HL-60 (cell line): Measurements from ENCODE around the gene MTMR12.

Experiments
- DNase-seq, 2 experiments: peaks; one replicate each; pipeline ENCODE4 v3.0.0-alpha.2; 2010 to 2020; ENCODE audit warnings: low read depth in 1 of 2, low spot score in 1 of 2
- H3K27ac ChIP-seq: fragments of 250-450 bp; sonication (Bioruptor Pico); replicated peaks from 2 replicates; pipeline ENCODE4 v1.5.1; 2020; ENCODE audit warnings: mild to moderate bottlenecking, moderate library complexity
- H3K27me3 ChIP-seq: fragments of 250-450 bp; sonication (Bioruptor Pico); 2 replicates; pipeline ENCODE4 v1.5.1; 2021; ENCODE audit warnings: mild to moderate bottlenecking, moderate library complexity; ENCODE audit not compliant: insufficient read depth, poor library complexity, severe bottlenecking
- H3K4me3 ChIP-seq: replicated peaks from 2 replicates; pipeline ENCODE4 v1.5.1; 2011; ENCODE audit warnings: mild to moderate bottlenecking, control low read depth, low read length; ENCODE audit not compliant: insufficient read depth
- GABPA ChIP-seq: IDR thresholded peaks from 2 replicates; pipeline ENCODE4 v1.6.1; 2012; ENCODE audit warnings: low read depth
- POLR2AphosphoS5 ChIP-seq: IDR thresholded peaks from 2 replicates; pipeline ENCODE4 v1.6.1; 2012; ENCODE audit warnings: low read depth
- SPI1 ChIP-seq: IDR thresholded peaks from 2 replicates; pipeline ENCODE4 v1.6.1; 2012; ENCODE audit warnings: low read depth, mild to moderate bottlenecking, borderline replicate concordance
- TF ChIP-seq, protein P1 (sequence below): IDR thresholded peaks from one replicate; pipeline ENCODE4 v1.5.1; 2011; ENCODE audit warnings: low read length, control low read depth, inconsistent platforms; ENCODE audit not compliant: insufficient read depth
- TF ChIP-seq, protein P2 (sequence below): IDR thresholded peaks from 2 replicates; pipeline ENCODE4 v1.6.1; 2012; ENCODE audit warnings: low read depth; ENCODE audit not compliant: insufficient replicate concordance

The MTMR12 gene

DNA sequence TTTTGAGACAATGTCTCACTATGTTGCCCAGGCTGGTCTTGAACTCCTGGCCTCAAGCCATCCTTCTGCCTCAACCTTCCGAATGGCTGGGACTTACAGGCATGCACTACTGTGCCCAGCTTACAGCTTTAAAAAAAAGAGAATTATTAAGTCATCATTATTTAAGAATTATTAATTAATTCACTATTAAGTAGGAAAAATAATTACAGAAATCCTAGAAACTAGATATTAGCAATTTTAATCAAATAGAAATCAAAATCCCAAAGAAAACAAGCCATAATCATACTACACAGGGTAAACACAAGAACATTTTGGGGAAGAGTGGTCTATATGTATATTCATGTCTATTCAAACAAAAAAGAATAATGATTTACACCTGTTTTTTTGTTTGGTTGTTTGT lies 19.6 kb upstream of the MTMR12 start:
- H3K27ac ChIP-seq = no peak overlapping the region
- TF ChIP-seq SPI1 = no peak
- no peak for TF ChIP-seq GABPA
- TF ChIP-seq POLR2AphosphoS5 = no peak
- TF ChIP-seq, protein P1, sequence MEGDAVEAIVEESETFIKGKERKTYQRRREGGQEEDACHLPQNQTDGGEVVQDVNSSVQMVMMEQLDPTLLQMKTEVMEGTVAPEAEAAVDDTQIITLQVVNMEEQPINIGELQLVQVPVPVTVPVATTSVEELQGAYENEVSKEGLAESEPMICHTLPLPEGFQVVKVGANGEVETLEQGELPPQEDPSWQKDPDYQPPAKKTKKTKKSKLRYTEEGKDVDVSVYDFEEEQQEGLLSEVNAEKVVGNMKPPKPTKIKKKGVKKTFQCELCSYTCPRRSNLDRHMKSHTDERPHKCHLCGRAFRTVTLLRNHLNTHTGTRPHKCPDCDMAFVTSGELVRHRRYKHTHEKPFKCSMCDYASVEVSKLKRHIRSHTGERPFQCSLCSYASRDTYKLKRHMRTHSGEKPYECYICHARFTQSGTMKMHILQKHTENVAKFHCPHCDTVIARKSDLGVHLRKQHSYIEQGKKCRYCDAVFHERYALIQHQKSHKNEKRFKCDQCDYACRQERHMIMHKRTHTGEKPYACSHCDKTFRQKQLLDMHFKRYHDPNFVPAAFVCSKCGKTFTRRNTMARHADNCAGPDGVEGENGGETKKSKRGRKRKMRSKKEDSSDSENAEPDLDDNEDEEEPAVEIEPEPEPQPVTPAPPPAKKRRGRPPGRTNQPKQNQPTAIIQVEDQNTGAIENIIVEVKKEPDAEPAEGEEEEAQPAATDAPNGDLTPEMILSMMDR = no peak
- TF ChIP-seq, protein P2, sequence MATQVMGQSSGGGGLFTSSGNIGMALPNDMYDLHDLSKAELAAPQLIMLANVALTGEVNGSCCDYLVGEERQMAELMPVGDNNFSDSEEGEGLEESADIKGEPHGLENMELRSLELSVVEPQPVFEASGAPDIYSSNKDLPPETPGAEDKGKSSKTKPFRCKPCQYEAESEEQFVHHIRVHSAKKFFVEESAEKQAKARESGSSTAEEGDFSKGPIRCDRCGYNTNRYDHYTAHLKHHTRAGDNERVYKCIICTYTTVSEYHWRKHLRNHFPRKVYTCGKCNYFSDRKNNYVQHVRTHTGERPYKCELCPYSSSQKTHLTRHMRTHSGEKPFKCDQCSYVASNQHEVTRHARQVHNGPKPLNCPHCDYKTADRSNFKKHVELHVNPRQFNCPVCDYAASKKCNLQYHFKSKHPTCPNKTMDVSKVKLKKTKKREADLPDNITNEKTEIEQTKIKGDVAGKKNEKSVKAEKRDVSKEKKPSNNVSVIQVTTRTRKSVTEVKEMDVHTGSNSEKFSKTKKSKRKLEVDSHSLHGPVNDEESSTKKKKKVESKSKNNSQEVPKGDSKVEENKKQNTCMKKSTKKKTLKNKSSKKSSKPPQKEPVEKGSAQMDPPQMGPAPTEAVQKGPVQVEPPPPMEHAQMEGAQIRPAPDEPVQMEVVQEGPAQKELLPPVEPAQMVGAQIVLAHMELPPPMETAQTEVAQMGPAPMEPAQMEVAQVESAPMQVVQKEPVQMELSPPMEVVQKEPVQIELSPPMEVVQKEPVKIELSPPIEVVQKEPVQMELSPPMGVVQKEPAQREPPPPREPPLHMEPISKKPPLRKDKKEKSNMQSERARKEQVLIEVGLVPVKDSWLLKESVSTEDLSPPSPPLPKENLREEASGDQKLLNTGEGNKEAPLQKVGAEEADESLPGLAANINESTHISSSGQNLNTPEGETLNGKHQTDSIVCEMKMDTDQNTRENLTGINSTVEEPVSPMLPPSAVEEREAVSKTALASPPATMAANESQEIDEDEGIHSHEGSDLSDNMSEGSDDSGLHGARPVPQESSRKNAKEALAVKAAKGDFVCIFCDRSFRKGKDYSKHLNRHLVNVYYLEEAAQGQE = no peak

DNA sequence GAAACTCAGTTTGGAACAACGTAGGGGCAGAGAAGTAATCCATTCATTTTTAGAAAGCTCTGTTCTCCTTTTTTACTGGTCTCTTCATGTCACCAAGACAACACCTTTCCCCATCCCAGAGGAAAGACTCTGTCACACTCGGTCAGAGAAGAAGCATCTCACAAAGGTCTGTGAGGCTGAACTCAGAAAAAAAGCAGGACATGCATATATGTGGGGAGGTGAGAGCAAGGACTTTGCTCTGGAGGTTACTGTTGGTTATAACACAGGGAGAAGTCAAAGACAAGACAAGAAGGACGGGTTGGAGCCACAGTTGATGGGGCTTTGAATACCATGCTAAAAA lies 19.2 kb upstream of the MTMR12 start:
- no peaks in the 10 kb centered on the region for H3K27me3 ChIP-seq
- no peak for DNase-seq
- no peak overlapping the region for H3K27ac ChIP-seq
- no peak overlapping the region for H3K4me3 ChIP-seq
- TF ChIP-seq POLR2AphosphoS5 (no peak), SPI1 (no peak), GABPA (no peak)
- TF ChIP-seq, protein P1 = no peak
- TF ChIP-seq, protein P2 = no peak

More for the DNA sequence above, 19.6 kb upstream of the MTMR12 start:
- DNase-seq = no peak
- Histone ChIP-seq H3K27me3 (no peaks in the 10 kb centered on the region), H3K4me3 (no peak overlapping the region)

DNA sequence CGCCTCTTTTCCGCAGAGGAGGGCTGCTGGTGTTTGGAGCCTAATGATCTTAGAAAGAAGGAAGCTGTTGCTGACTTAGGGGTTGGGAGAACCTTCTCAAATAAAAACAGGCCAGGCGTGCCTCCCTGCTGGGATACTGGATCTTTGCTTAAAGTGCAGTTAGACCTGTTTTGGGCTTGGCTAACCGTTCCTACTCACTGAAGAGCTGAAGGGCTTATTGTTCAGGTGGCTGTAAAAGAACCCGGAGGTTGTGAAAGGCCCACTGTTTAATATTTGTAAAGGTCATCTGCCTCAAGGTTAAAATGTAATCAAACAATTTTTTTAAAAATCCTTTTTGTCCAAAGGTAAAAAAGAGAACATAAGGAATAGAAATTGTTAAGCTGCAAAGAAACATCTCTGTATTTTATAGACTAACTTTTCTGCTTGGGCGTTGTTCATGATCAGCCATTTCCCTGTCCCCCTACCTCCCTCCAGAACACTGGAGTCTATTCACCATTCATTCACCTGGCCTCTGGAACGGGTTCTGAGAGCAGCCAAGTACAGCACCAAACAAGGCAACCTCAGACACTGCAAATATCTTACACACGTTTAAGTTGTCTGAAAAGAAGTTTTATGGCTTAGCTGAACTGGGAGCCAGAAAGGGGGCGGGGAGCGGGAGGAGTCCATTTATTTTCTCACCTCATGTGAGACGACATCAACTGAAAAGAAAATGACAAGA lies 18.6 kb upstream of the MTMR12 start:
- DNase-seq = no peak
- no peaks in the 10 kb centered on the region for H3K27me3 ChIP-seq
- H3K4me3 ChIP-seq = no peak overlapping the region
- H3K27ac ChIP-seq = no peak overlapping the region
- TF ChIP-seq POLR2AphosphoS5 (no peak), GABPA (no peak), SPI1 (no peak)
- TF ChIP-seq, protein P2 = no peak
- TF ChIP-seq, protein P1 = no peak
